Activated naive CD4-positive, alpha-beta T cell treated with anti-CD3 and anti-CD28 coated beads for 36 hours (primary cell): ENCODE results near the gene P4HTM. TPM values are rescaled to one million over a fixed set of nuclear protein-coding genes. Genes with fewer than 3 reads are reported as not detected.

Experiments
- CTCF ChIA-PET: fragments of 350-600 bp; sonication (Branson Sonifier 250); formaldehyde crosslinking; loops from one replicate; lab custom pipeline; 2021; ENCODE audit warnings: antibody characterized with exemption; lab: Charles Lee
- DNase-seq: peaks from one replicate; pipeline ENCODE4 v3.0.0-alpha.2; 2020
- H3K27ac Mint-ChIP-seq: one replicate; pipeline ENCODE4 v1.8.0; 2021; ENCODE audit warnings: mild to moderate bottlenecking, mixed read lengths
- H3K27me3 Mint-ChIP-seq: one replicate; pipeline ENCODE4 v1.8.0; 2021; ENCODE audit warnings: low read depth, mixed read lengths
- H3K36me3 Mint-ChIP-seq: one replicate; pipeline ENCODE4 v1.8.0; 2021; ENCODE audit warnings: low read depth, mixed read lengths
- H3K4me1 Mint-ChIP-seq: one replicate; pipeline ENCODE4 v1.8.0; 2021; ENCODE audit warnings: low read depth, mixed read lengths
- H3K4me3 Mint-ChIP-seq: one replicate; pipeline ENCODE4 v1.8.0; 2021; ENCODE audit warnings: mild to moderate bottlenecking, moderate library complexity, mixed read lengths
- H3K9me3 Mint-ChIP-seq: one replicate; pipeline ENCODE4 v1.8.0; 2021; ENCODE audit warnings: mixed read lengths
- intact Hi-C: fragments of 100-400 bp; cut with micrococcal nuclease; formaldehyde crosslinking; loops from one replicate; pipeline ENCODE4 v1.15.1; 2023
- total RNA-seq, 2 experiments: library from RNA; stranded (reverse); gene quantifications; one replicate each; pipeline ENCODE4 v1.2.3, GENCODE V29; 2021

Gene P4HTM
- total RNA-seq, 2 experiments from 2014 or later = 20.2 to 21.7 TPM

- H3K36me3 Mint-ChIP-seq = peaks cover 29% of the 10 kb centered on the region
- CTCF ChIA-PET = interaction anchor here (0.6 to 8.7 kb wide), 6 partner anchors 11 to 1252 kb away, joined by 3 to 84 read pairs (median 12); partner anchors contain the start of genes P4HTM, QRICH1 and WDR6
- intact Hi-C loops = loop anchor here (1.0 to 10.0 kb wide), 11 partner anchors 9 to 767 kb away; partner anchors contain the start of genes APEH, CCDC71, GMPPB and GPX1
- H3K9me3 Mint-ChIP-seq = no peaks in the 10 kb centered on the region
- H3K4me1 Mint-ChIP-seq = peaks cover 45% of the 10 kb centered on the region
- peak; percentile 50 for DNase-seq
- H3K27ac Mint-ChIP-seq = peak overlapping the region; percentile 95
- H3K4me3 Mint-ChIP-seq = peak overlapping the region; percentile 96
- no peaks in the 10 kb centered on the region for H3K27me3 Mint-ChIP-seq
Measured at GRCh38 chr3:49020330-49021212, 30.5 kb downstream of the P4HTM start.

- intact Hi-C loops = loop anchor here (1.0 to 10.0 kb wide), 11 partner anchors 8 to 766 kb away; partner anchors contain the start of genes APEH, CCDC71, GMPPB and GPX1
- DNase-seq = peak; percentile 99
- H3K9me3 Mint-ChIP-seq = no peaks in the 10 kb centered on the region
- H3K4me1 Mint-ChIP-seq = peaks cover 53% of the 10 kb centered on the region
- CTCF ChIA-PET = interaction anchor here (0.6 to 8.7 kb wide), 11 partner anchors 10 to 1251 kb away, joined by 3 to 84 read pairs (median 5); partner anchors contain the start of genes DAG1, IP6K2, P4HTM and QRICH1
- no peaks in the 10 kb centered on the region for H3K27me3 Mint-ChIP-seq
- H3K4me3 Mint-ChIP-seq = peak overlapping the region; percentile 96
- peak overlapping the region; percentile 95 for H3K27ac Mint-ChIP-seq
- peaks cover 34% of the 10 kb centered on the region for H3K36me3 Mint-ChIP-seq
Measured at GRCh38 chr3:49021213-49021812, 31.3 kb downstream of the P4HTM start.

- Mint-ChIP-seq H3K4me1 (peaks cover 60% of the 10 kb centered on the region), H3K9me3 (no peaks in the 10 kb centered on the region), H3K4me3 (peak within 1 kb of the TSS; percentile 96), H3K27me3 (no peaks in the 10 kb centered on the region), H3K36me3 (peaks cover 42% of the 10 kb centered on the region), H3K27ac (peak within 1 kb of the TSS; percentile 97)
- CTCF ChIA-PET = interaction anchor here (0.6 to 8.7 kb wide), 14 partner anchors 9 to 448 kb away, joined by 3 to 84 read pairs (median 6); partner anchors contain the start of genes DAG1, IP6K2, P4HTM and QRICH1
- peak; percentile 95 for DNase-seq
- intact Hi-C loops = loop anchor here (1.0 to 10.0 kb wide), 11 partner anchors 7 to 765 kb away; partner anchors contain the start of genes APEH, CCDC71, GMPPB and GPX1
Measured at GRCh38 chr3:49021813-49022687, 32.0 kb downstream of the P4HTM start, which contains the start of gene NDUFAF3. Gene NDUFAF3 (plus strand): TSS chr3:49022121. CDS start chr3:49022145, 24 bp downstream.

GRCh38 chr3:49022688-49023171, 32.7 kb downstream of the P4HTM start:
- Mint-ChIP-seq H3K4me1 (peaks cover 63% of the 10 kb centered on the region), H3K27ac (peak overlapping the region; percentile 97), H3K9me3 (no peaks in the 10 kb centered on the region), H3K36me3 (peaks cover 48% of the 10 kb centered on the region), H3K4me3 (peak overlapping the region; percentile 96), H3K27me3 (no peaks in the 10 kb centered on the region)
- no peak for DNase-seq
- intact Hi-C loops = loop anchor here (5.0 to 10.0 kb wide), 6 partner anchors 145 to 765 kb away; partner anchors contain the start of genes APEH, CCDC71, GMPPB and GPX1
- CTCF ChIA-PET = interaction anchor here (0.5 to 8.7 kb wide), 12 partner anchors 8 to 1936 kb away, joined by 3 to 84 read pairs (median 6); partner anchors contain the start of genes P4HTM, QRICH1 and WDR6

- H3K9me3 Mint-ChIP-seq = no peaks in the 10 kb centered on the region
- intact Hi-C loops = loop anchor here (5.0 to 10.0 kb wide), 6 partner anchors 144 to 764 kb away; partner anchors contain the start of genes APEH, CCDC71, GMPPB and GPX1
- DNase-seq = no peak
- H3K27ac Mint-ChIP-seq = peak overlapping the region; percentile 38
- peaks cover 69% of the 10 kb centered on the region for H3K4me1 Mint-ChIP-seq
- H3K27me3 Mint-ChIP-seq = no peaks in the 10 kb centered on the region
- H3K36me3 Mint-ChIP-seq = peaks cover 55% of the 10 kb centered on the region
- H3K4me3 Mint-ChIP-seq = peak overlapping the region; percentile 96
- CTCF ChIA-PET = interaction anchor here (0.6 to 8.7 kb wide), 3 partner anchors 14 to 147 kb away, joined by 3 to 84 read pairs (median 36); partner anchors contain the start of genes P4HTM and WDR6
Measured at GRCh38 chr3:49023775-49024174, 33.7 kb downstream of the P4HTM start.

- H3K27ac Mint-ChIP-seq = no peak overlapping the region
- H3K9me3 Mint-ChIP-seq = no peaks in the 10 kb centered on the region
- no peak for DNase-seq
- H3K4me3 Mint-ChIP-seq = peak overlapping the region; percentile 12
- peaks cover 65% of the 10 kb centered on the region for H3K4me1 Mint-ChIP-seq
- peaks cover 57% of the 10 kb centered on the region for H3K36me3 Mint-ChIP-seq
- H3K27me3 Mint-ChIP-seq = no peaks in the 10 kb centered on the region
- CTCF ChIA-PET = interaction anchor here (4.5 kb wide), 1 partner anchor 36 kb away, joined by 36 read pairs; the partner anchor contains the start of gene P4HTM
- intact Hi-C loops = loop anchor here (5.0 to 10.0 kb wide), 6 partner anchors 143 to 763 kb away; partner anchors contain the start of genes APEH, CCDC71, GMPPB and GPX1
Measured at GRCh38 chr3:49024449-49024848, 34.4 kb downstream of the P4HTM start.

- H3K9me3 Mint-ChIP-seq = no peaks in the 10 kb centered on the region
Measured at GRCh38 chr3:49025005-49025792, 35.2 kb downstream of the P4HTM start.

GRCh38 chr3:49025793-49026520, 35.9 kb downstream of the P4HTM start:
- Mint-ChIP-seq H3K4me1 (peaks cover 63% of the 10 kb centered on the region), H3K9me3 (no peaks in the 10 kb centered on the region), H3K27me3 (no peaks in the 10 kb centered on the region), H3K36me3 (peaks cover 57% of the 10 kb centered on the region), H3K27ac (peak overlapping the region; percentile 64), H3K4me3 (no peak overlapping the region)
- CTCF ChIA-PET = interaction anchor here (1.0 to 2.4 kb wide), 4 partner anchors 12 to 38 kb away, joined by 4 to 9 read pairs (median 5); partner anchors contain the start of gene WDR6
- DNase-seq = no peak
- intact Hi-C loops = loop anchor here (10.0 kb wide), 1 partner anchor 699 kb away; the partner anchor contains the start of gene GMPPB

More at GRCh38 chr3:49025005-49025792, 35.2 kb downstream of the P4HTM start:
- DNase-seq = no peak
- peak overlapping the region; percentile 64 for H3K27ac Mint-ChIP-seq
- peaks cover 64% of the 10 kb centered on the region for H3K4me1 Mint-ChIP-seq
- H3K27me3 Mint-ChIP-seq = no peaks in the 10 kb centered on the region
- H3K4me3 Mint-ChIP-seq = no peak overlapping the region
- H3K36me3 Mint-ChIP-seq = peaks cover 57% of the 10 kb centered on the region
- intact Hi-C loops = loop anchor here (10.0 kb wide), 1 partner anchor 700 kb away; the partner anchor contains the start of gene GMPPB
- CTCF ChIA-PET = interaction anchor here (1.3 to 4.5 kb wide), 3 partner anchors 13 to 36 kb away, joined by 4 to 36 read pairs (median 9); partner anchors contain the start of genes P4HTM and WDR6

- DNase-seq = no peak
- Mint-ChIP-seq H3K4me3 (no peak overlapping the region), H3K27ac (peak overlapping the region; percentile 64), H3K36me3 (peaks cover 61% of the 10 kb centered on the region), H3K27me3 (no peaks in the 10 kb centered on the region), H3K4me1 (peaks cover 63% of the 10 kb centered on the region), H3K9me3 (no peaks in the 10 kb centered on the region)
- CTCF ChIA-PET = interaction anchor here (0.5 to 2.4 kb wide), 5 partner anchors 12 to 65 kb away, joined by 3 to 9 read pairs (median 4); partner anchors contain the start of gene WDR6
- intact Hi-C loops = loop anchor here (10.0 kb wide), 1 partner anchor 698 kb away; the partner anchor contains the start of gene GMPPB
Measured at GRCh38 chr3:49026536-49026935, 36.5 kb downstream of the P4HTM start.
